Fibroblast of skin of back (primary cell): ENCODE measurements around the gene LGI2.
"Not testable (repeated sequence)": the region's sequence is repeated elsewhere in the genome, so short reads cannot be mapped to it uniquely, and the experiment has no call there.

ENCODE experiments used
- DNase-seq: peaks from one replicate; pipeline ENCODE4 v3.0.0-alpha.2; 2013

Gene LGI2

GRCh38 chr4:25043548-25043947 lies 12.8 kb upstream of the LGI2 start:
- no peak for DNase-seq

GRCh38 chr4:25033526-25033925 lies 2.8 kb upstream of the LGI2 start:
- DNase-seq = no peak

GRCh38 chr4:25032126-25032525 lies 1.4 kb upstream of the LGI2 start:
- peak; percentile 6 for DNase-seq

GRCh38 chr4:25031077-25031621 lies 403 bp upstream of the LGI2 start:
- peak; percentile 27 for DNase-seq

DNA sequence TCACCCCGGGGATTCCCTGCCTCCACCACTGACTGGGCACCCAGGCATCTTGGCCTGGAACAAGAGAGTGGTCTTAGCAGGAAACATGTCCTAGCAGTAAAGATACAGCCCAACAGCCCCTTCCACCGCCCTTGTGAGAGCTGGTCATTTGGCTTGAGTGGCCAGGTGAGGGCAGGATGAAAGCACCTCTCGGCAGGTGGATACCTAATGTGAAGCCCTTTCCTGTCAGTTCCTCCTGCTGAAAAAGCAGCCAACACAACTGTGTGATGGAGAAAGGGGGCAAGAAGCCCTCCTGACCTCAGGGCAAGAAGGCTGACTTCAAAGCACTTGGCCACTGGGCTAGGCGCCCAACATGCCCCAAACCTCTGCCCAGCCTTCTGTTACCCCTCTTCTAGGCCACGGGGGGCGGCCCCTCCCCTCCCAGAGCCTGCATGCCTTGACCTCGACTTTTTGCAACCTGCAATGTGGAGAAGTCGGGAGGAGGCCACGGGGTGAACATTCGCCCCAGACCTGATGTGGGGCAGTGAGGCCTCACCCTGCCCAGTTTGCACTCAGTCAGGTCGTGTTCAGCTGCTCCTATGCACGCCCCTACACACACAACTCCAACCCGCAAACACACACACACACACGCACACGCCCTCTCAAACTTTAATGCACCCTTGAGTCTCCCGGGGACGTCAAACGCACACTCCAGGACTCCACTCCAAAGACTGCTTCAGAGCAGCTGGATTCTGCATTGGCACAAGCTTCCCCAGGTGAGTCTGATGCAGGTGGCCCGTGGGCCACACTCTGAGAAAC lies 1.1 kb downstream of the LGI2 start:
- no peak for DNase-seq

- no peak for DNase-seq
These were observed 1.9 kb downstream of the LGI2 start for GRCh38 chr4:25028851-25029250.

- DNase-seq = no peak
These were observed 8.0 kb downstream of the LGI2 start for GRCh38 chr4:25022766-25023165.

GRCh38 chr4:25021216-25021615 lies 9.5 kb downstream of the LGI2 start:
- no peak for DNase-seq

DNA sequence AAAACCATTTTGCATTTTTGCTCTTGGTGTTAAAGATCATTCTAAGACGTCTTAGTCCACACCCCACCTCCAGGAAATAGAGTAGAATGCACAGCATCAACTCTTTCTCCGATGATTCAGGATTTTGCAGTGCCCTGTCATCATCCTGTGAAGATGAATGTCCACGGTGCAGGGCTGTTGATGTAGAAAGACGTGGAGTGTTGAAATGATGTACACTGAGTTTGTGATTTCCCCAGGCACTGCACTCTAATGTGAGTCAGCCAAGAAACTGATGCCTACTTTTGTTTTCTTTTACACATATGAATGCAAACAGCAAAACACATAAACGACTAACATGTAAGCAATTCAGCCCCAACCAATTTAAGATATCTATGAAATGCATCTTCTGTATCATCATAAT lies 10.5 kb downstream of the LGI2 start:
- DNase-seq = peak; percentile 7

GRCh38 chr4:25019501-25019900 lies 11.2 kb downstream of the LGI2 start:
- DNase-seq = no peak

DNA sequence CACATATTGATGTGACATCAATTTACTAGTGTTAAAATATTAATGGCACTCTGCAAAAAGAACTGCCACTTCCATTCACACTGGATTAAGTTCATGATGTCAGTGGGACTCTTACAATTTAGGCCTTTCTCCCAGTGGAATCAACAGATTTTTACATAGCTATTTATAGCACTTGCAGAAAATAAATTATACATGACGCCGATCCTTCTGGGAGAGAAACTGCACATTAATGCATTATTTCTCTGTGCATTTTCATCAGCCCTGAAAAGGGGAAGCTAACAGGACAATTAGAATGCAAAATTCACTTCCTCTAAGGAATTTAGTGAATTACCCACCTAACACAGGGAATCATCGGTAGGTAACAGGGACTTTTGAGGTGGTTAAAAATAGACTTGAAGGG lies 15.7 kb downstream of the LGI2 start:
- DNase-seq = no peak

DNA sequence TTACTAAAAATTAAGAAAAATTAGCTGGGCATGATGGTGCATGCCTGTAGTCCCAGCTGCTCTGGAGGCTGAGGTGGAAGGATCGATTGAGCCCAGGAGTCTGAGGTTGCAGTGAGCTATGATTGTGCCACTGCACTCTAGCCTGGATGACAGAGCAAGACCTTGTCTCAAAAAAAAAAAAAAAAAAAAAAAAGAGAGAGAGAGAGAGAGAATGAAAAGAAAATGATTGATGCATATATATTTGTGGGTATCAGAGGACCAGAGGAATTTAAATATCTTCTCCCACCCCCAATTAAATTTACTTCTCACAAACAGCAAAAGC lies 16.1 kb downstream of the LGI2 start:
- not testable (repeated sequence) for DNase-seq

- DNase-seq = no peak
These were observed 16.7 kb downstream of the LGI2 start for GRCh38 chr4:25013756-25014661.

- no peak for DNase-seq
These were observed 18.1 kb downstream of the LGI2 start for GRCh38 chr4:25012655-25013054.

DNA sequence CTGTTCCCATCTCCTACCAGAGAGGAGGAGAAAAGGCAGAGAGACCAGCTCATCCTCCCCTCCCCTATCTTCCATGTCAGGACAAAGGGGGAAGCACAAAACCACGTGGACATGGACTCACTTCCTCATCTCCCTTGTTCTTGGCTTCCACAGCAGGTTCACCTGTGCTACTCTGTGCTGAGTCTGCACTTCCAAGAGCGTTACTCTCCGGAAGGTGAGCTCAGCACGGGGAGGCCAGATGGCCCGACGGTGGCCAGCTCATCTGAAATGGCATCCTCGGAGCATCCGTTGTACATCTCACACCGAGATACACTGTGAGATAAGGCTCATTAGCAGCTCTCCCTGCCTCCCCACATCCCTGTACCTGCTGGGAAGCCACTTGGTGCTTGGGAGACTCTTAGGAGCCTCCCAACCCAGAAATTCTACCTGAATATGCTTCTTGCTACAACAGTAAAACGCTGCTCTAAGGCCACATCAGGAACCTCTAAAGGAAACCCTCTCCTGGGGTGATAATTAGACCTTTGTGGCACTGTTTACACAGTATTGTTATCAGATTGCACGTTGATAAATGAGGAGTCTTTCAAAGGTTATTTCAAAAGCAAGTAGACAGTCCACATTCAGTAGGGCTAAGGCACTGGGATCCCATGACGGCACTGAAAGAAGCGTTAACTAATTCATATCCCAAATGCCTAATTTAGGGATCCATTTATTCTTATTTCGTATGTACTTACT lies 19.4 kb downstream of the LGI2 start:
- DNase-seq = no peak

DNA sequence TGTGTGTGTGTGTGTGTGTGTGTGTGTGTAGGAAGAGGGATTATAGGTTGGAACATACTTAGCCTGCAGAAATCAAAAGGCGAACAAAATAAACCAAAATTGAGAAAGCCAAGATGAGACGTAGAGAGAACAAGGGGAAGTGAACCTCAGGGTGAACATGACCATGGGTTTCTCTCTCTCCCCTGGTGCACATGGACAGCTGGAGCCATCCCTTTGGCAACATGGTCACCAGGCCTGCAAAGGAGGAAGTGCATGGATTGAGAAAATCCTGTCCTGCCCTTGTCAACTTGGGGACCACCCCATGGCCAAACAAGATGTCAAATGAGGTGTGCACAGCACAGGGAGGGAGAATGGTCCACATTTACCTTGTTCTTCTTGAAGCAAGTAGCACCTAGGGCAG lies 23.1 kb downstream of the LGI2 start:
- no peak for DNase-seq

DNA sequence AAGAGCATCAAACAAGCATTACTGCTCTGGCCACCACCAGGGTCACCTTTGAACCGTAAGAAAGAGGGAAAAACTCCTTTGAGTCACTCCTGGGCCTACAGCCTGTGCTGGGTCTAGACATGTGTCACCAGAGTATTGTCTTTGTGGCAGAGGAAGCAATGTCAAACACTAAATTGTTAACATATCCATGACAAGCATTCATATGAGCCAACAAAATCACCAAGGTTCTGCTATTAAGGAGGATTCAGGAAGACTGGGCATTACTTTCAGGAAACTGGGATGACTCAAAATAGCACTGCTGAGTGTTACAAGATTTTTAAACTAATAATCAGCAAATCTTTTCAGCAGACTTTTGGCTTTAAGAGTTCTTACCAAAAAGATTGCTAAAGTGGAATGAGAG lies 28.1 kb downstream of the LGI2 start:
- peak; percentile 12 for DNase-seq

GRCh38 chr4:25001509-25001908 lies 29.2 kb downstream of the LGI2 start:
- DNase-seq = no peak

DNA sequence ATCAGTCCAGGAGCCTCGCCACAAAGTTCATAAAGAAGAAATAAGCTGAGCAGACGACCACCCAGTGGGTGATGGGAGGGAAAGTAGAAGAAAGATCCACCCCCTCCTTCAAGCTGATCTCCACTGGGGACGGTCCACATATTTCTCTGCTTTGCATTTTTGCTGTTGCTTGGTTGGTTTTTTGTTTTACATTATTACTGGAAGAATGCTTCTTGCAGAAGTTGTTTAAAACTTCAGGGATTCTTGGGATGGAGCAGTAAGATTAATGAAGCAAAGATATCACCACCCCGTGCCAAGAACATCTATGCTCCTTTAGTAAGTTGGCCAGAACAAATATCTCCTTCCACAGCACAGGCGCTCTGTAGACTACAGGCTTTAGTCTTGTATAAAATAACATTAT lies 30.1 kb downstream of the LGI2 start:
- no peak for DNase-seq

DNA sequence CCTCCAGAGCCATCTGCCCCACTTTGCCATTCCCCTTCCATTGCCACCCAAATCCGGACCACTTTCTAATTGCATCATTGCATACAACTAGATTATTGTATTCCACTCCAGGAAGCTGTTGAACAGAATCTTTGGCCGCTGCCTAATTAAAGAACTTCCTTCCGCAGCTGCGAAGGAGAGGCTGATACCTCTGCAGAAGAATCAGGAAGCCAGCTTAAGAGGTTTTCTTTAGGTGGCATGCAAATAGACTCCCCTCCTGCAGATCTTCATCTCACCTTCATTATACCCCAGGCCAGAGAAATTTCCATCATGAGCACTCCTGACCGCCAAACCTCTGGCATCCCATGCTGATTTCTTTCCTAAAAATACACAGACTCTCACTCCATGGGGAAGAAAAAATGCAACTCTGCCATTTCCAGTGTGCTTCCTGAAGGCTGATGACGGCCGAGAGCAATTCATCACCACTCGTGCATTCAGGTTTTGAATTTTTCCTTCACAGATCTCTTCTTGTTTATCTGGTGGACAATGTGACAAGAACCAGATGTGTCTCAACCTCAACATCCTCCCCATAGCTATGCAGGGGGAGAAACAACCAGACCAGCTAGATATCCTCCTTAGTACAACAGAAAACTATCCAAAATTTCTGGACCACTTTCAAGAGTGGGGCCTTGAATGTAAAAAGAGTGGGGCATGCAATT lies 31.2 kb downstream of the LGI2 start:
- no peak for DNase-seq

DNA sequence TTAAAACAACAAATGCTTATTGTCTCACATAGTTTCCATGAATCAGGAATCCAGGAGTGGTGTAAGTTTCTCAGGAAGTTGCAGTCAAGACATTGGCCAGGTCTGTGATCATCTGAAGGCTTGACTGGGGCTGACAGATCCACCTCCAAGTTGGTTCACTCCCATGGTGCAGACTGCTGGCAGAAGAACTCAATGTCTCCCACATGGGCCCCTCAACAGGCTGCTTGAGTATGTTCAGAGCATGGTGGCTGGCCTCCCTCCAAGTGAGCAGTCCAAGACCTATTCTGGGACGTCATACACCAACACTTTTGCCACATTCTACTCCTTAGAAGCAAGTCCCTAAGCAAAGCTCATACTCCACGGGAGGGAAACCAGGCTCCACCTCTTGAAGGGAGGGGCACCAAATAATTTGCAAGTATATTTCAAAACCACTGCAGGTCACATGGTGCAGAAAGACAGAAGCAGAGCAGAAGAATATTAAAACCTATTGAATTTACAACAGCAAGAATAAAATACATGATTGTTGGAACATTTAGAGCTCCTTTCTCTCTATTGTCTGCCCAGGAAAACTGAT lies 35.3 kb downstream of the LGI2 start:
- DNase-seq = no peak

DNA sequence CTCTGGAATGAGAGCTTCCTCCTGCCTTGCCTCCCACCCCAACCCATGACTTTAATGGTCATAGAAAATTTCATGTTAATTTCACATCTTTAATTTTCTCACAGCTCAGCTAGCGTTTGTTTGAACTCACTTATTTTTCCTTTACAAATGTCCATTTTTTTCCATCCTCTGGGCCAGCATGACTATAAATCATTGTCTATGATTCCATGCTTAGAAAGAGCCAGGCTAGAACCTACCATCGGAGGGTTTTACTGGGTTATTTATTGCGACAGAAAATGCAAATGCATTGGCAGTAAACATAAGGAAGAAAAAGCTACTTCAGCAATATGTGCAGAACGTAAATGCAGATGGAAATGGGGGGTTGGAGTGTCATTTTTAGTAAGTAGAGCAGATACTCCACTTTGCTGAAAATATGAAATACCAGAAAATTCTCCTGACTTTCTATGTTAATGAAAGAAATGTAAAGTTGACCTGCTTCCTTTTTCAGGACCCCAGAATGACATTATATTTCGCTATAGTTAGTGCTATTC lies 37.1 kb downstream of the LGI2 start:
- no peak for DNase-seq
